NCI-H774 (cell line): ENCODE data around the gene CNOT11.

Experiments
- DNase-seq: peaks from one replicate; lab custom pipeline; 2025; lab: John Stamatoyannopoulos, UW

Gene CNOT11

GRCh38 chr2:101278925-101279324, 26.2 kb downstream of the CNOT11 start:
- DNase-seq, result no peak

GRCh38 chr2:101281482-101281881, 28.8 kb downstream of the CNOT11 start:
- no peak for DNase-seq

GRCh38 chr2:101282980-101283379, 30.3 kb downstream of the CNOT11 start:
- no peak for DNase-seq

GRCh38 chr2:101286684-101287083, 34.0 kb downstream of the CNOT11 start:
- DNase-seq, result no peak

GRCh38 chr2:101287303-101287702, 34.6 kb downstream of the CNOT11 start:
- DNase-seq, result no peak

- DNase-seq, result no peak
These were observed 38.0 kb downstream of the CNOT11 start for GRCh38 chr2:101290711-101291110.

GRCh38 chr2:101291973-101292372, 39.3 kb downstream of the CNOT11 start:
- no peak for DNase-seq

GRCh38 chr2:101293544-101293943, 40.9 kb downstream of the CNOT11 start:
- no peak for DNase-seq

GRCh38 chr2:101294861-101295260, 42.2 kb downstream of the CNOT11 start:
- no peak for DNase-seq

- DNase-seq, result no peak
These were observed 43.2 kb downstream of the CNOT11 start for GRCh38 chr2:101295895-101296294.

GRCh38 chr2:101296371-101296770, 43.7 kb downstream of the CNOT11 start:
- no peak for DNase-seq

GRCh38 chr2:101297383-101297782, 44.7 kb downstream of the CNOT11 start:
- DNase-seq, result no peak

- DNase-seq, result no peak
These were observed 46.9 kb downstream of the CNOT11 start for GRCh38 chr2:101299604-101300003.

- DNase-seq, result no peak
These were observed 47.5 kb downstream of the CNOT11 start for GRCh38 chr2:101300164-101300563.

- DNase-seq, result no peak
These were observed 48.1 kb downstream of the CNOT11 start for GRCh38 chr2:101300836-101301235.

- no peak for DNase-seq
These were observed 49.3 kb downstream of the CNOT11 start for GRCh38 chr2:101302016-101302415.

- DNase-seq, result no peak
These were observed 51.0 kb downstream of the CNOT11 start for GRCh38 chr2:101303688-101304087.

- DNase-seq, result no peak
These were observed 52.3 kb downstream of the CNOT11 start for GRCh38 chr2:101305035-101305434.

- DNase-seq, result no peak
These were observed 52.9 kb downstream of the CNOT11 start for GRCh38 chr2:101305492-101306078.

GRCh38 chr2:101306410-101306809, 53.7 kb downstream of the CNOT11 start:
- DNase-seq, result no peak

GRCh38 chr2:101307503-101307902, 54.8 kb downstream of the CNOT11 start:
- DNase-seq, result no peak

GRCh38 chr2:101307950-101308431, 55.3 kb downstream of the CNOT11 start:
- DNase-seq, result no peak

- peak; percentile 78 for DNase-seq
These were observed 55.9 kb downstream of the CNOT11 start, which contains the start of gene RNF149 for GRCh38 chr2:101308432-101309210. Gene RNF149, minus strand, starts transcription at chr2:101308701. Its CDS starts 113 bp downstream, at chr2:101308588.
